LNCAP (cell line): ENCODE data around the gene RASAL1.

Experiments
- TF ChIP-seq, protein P1 (sequence below): fragments of 450-650 bp; IDR thresholded peaks from 2 replicates; pipeline ENCODE4 v1.5.1; 2017; ENCODE audit warnings: mild to moderate bottlenecking

Gene RASAL1

DNA sequence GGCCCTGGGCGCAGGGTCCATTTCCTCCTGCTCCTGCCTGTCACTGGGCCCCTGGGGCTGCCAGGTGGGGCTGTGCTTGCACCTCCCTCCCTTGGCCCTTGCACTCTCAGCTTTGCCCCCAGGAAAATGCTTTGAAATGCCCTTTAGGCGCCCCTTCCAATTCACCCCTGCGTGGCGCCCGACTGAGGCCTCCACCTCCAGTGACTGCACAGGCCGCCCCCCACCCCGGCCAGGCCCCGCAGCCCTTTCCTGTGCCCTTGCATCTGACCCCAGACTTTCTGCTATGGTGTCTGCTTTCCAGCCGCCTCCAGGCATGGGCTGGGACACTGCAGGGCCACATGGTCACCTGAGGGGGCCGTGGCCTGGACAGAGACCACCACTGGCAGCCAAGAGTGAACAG lies 32.3 kb upstream of the RASAL1 start:
- TF ChIP-seq, protein P1, sequence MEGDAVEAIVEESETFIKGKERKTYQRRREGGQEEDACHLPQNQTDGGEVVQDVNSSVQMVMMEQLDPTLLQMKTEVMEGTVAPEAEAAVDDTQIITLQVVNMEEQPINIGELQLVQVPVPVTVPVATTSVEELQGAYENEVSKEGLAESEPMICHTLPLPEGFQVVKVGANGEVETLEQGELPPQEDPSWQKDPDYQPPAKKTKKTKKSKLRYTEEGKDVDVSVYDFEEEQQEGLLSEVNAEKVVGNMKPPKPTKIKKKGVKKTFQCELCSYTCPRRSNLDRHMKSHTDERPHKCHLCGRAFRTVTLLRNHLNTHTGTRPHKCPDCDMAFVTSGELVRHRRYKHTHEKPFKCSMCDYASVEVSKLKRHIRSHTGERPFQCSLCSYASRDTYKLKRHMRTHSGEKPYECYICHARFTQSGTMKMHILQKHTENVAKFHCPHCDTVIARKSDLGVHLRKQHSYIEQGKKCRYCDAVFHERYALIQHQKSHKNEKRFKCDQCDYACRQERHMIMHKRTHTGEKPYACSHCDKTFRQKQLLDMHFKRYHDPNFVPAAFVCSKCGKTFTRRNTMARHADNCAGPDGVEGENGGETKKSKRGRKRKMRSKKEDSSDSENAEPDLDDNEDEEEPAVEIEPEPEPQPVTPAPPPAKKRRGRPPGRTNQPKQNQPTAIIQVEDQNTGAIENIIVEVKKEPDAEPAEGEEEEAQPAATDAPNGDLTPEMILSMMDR: no peak

DNA sequence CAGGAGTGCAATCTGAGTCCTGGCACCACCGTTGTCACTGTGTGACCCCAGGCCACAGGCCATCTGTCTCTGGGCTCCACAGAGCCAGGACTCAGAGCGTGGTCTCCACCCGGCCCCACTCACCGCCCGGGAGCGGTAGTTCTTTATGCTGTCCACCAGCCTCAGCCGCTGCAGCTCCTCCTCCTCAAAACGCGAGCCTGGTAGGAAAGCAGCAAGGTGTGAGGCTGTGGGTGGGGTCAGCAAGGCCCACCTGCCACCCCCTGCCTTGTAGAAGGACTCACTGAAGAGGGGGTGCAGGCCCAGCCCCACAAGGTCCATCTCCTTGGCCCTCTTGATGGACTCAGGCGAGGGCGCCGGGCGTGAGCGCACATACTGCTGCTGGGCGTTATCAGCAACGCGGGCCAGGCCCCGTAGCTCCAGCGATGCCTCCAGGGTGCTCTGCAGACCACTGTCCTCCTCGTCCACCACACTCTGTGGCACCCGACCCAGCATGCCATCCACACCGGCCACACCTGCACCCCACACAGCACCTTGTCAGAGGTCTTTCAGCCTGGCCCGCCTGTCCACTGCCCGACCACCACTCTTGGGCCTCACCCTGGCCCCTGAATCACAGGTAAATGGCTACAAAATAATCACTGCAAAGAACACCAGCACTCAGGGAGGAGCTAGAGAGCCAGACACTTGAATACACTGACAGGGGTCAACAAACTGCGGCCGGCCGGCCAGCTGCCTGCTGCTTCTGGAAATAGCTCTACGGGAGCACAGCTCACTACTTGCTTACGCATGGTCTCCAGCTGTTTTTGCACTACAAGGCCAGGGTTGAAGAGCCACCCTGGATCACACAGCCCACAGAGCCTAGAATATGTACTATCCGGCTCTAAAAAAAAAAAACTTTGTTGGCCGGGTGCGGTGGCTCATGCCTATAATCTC lies 30.2 kb upstream of the RASAL1 start:
- TF ChIP-seq, protein P1: no peak

DNA sequence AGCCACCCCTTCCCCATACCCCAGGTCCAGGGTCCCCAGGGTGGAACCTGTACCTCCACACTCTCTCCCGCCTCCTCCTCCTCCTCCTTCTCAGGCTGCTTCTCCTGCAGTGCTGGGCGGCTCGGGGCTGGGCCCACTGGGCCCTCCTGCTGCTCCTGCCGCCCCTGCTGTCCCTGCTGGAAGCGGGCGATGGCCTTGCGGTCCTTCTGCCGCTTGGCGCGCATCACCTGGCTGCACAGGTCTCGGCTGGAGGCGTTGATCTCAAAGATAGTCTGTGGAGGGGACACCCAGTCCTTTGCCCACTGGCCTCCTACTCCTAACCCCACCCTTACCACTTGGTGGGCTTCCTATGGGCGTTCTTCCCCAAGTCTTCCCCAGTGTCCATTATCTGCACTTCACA lies 28.5 kb upstream of the RASAL1 start:
- TF ChIP-seq, protein P1: no peak

DNA sequence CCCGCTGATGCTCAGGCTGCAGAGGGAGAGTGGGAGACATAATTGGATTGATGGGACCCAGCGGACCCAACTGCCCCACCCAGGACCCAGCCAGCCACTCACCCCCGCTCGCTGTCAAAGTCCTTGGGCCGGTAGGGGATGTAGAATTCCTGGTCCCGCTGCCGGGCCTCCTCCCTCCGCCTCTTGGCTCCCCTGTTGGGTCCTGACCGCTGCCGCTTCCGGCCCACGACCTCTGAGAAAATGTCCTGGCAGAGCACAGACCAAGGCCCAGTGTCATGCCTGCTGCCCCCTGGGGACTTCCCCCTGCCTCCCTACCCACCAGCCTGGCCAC lies 27.4 kb upstream of the RASAL1 start:
- TF ChIP-seq, protein P1: no peak

DNA sequence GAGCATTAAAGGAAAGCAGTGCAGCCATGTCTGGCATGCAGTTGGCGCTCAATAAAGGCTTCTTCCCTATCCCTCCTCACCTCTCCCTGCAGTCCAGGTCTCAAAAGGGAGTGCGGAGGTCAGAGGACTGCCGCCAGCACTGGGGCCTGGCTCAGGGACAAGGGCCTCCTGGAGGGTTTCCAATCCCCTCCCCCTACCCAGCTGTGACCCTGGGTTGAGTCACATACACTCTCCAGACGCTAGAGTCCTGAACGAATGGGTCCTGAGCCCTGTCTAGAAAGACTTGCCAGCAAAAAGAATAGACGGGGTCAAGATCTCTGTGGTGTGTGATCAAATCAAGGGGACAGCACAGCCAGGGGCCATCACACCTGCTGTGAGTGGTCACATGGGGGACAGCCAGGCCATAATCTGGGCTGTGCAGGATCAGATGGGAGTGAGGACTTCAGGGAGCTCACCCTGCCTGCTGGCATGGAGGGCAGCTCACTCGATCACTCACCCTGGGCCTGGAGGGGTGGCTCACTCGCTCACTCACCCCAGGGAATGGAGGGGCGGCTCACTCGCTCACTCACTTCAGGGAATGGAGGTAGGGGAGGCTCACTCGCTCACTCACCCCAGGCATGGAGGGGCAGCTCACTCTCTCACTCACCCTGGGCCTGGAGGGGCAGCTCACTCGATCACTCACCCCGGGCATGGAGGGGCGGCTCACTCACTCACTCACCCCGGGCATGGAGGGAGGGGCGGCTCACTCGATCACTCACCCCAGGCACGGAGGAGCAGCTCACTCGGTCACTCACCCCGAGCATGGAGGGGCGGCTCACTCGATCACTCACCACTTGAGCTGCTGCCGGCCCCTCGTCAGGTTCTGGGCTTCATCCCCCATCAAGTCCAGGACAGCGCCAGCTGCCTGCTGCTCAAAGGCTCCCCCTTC lies 26.8 kb upstream of the RASAL1 start:
- TF ChIP-seq, protein P1: no peak

DNA sequence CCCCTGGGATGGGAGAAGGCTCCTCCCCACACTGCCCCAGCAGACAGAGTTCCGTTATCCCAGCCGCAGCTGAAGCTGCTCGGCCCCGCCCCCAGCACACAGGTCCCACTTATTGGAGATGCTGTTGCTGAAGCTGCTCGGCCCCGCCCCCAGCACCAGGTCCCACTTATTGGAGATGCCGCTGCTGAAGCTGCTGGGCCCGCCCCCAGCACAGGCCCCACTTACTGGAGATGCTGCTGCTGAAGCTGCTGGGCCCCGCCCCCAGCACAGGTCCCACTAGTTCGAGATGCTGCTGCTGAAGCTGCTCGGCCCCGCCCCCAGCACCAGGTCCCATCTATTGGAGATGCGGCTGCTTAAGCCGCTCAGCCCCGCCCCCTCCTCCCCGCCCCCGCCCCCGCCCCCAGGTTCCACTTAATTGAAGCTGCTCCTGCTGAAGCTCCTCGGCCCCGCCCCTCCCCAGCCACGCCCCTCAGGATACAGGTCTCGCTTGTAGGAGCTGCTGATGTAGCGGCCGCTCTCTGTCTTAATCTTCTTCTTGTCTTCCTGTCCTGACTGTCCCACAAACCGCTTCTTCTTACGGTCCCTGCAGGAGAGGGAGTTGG lies 26.0 kb upstream of the RASAL1 start:
- TF ChIP-seq, protein P1: no peak

DNA sequence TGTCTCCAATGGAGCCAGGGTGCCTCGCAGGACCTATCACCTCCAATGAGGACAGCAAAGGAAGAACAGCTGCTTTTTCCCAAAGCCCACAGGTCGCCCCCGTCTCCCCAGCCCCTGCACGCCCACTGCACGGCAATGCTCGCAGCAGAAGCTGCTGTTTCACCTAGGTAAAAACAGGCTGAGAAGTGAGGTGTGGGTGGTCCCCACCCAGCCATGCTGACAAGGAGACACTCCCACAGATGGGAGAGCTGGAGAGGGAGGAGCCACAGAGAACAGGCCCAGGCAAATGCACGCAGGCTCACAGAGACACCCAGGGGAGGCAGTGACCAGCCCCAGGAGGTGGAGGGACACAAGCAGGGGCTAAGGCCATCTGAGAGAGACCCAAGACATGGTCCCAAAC lies 24.4 kb upstream of the RASAL1 start:
- TF ChIP-seq, protein P1: no peak
